SK-N-SH treated with all-trans-retinoic acid at 6 μM for 48 hours (cell line): ENCODE data around the gene XAB2.

Experiments used
- ATAC-seq: fragments of 200-7000 bp; cut with Tn5 transposase; 3 replicates; pipeline ENCODE4 v1.9.1; 2020; ENCODE audit warnings: mild to moderate bottlenecking, moderate library complexity
- ARNTL ChIP-seq: fragments of 450-650 bp; formaldehyde crosslinking; IDR thresholded peaks from 2 replicates; pipeline ENCODE4 v1.5.0; 2020; ENCODE audit warnings: low read depth, mild to moderate bottlenecking, moderate library complexity, borderline replicate concordance
- BACH2 ChIP-seq: fragments of 250-450 bp; sonication (Bioruptor Pico); IDR thresholded peaks from 2 replicates; pipeline ENCODE4 v1.9.0; 2021; ENCODE audit warnings: mild to moderate bottlenecking, borderline replicate concordance
- CSDC2 ChIP-seq: fragments of 250-450 bp; sonication (Bioruptor Pico); IDR thresholded peaks from 2 replicates; pipeline ENCODE4 v1.5.0; 2020; ENCODE audit warnings: mild to moderate bottlenecking, moderate library complexity
- ISL1 ChIP-seq: fragments of 250-450 bp; sonication (Bioruptor Pico); IDR thresholded peaks from 2 replicates; pipeline ENCODE4 v2.1.2; 2022; ENCODE audit warnings: mild to moderate bottlenecking, moderate library complexity
- OSR1 ChIP-seq: fragments of 250-450 bp; sonication (Bioruptor Pico); IDR thresholded peaks from 2 replicates; pipeline ENCODE4 v1.8.0; 2022; ENCODE audit warnings: moderate library complexity, mild to moderate bottlenecking, inconsistent platforms
- PPARA ChIP-seq: fragments of 250-450 bp; sonication (Bioruptor Pico); IDR thresholded peaks from 2 replicates; pipeline ENCODE4 v1.5.0; 2020; ENCODE audit warnings: mild to moderate bottlenecking, borderline replicate concordance
- RARB ChIP-seq: fragments of 250-450 bp; sonication (Bioruptor Pico); IDR thresholded peaks from 2 replicates; pipeline ENCODE4 v1.8.0; 2021; ENCODE audit warnings: mild to moderate bottlenecking, moderate library complexity
- SNAI2 ChIP-seq: fragments of 250-450 bp; sonication (Bioruptor Pico); IDR thresholded peaks from 2 replicates; pipeline ENCODE4 v1.5.0; 2020; ENCODE audit warnings: mild to moderate bottlenecking, moderate library complexity
- TCF4 ChIP-seq: fragments of 250-450 bp; sonication (Bioruptor Pico); IDR thresholded peaks from 2 replicates; pipeline ENCODE4 v1.8.0; 2021; ENCODE audit warnings: mild to moderate bottlenecking, moderate library complexity, borderline replicate concordance
- TOX ChIP-seq: fragments of 250-450 bp; sonication (Bioruptor Pico); IDR thresholded peaks from 2 replicates; pipeline ENCODE4 v1.8.0; 2021; ENCODE audit warnings: mild to moderate bottlenecking, moderate library complexity, borderline replicate concordance
- ZFP3 ChIP-seq: fragments of 250-450 bp; sonication (Bioruptor Pico); IDR thresholded peaks from 2 replicates; pipeline ENCODE4 v1.5.0; 2020; ENCODE audit warnings: mild to moderate bottlenecking, moderate library complexity
- ZNF565 ChIP-seq: fragments of 450-650 bp; formaldehyde crosslinking; conservative IDR thresholded peaks from 2 replicates; pipeline ENCODE4 v1.5.0; 2020; ENCODE audit warnings: low read depth, mild to moderate bottlenecking, moderate library complexity
- ZNF70 ChIP-seq: fragments of 450-650 bp; formaldehyde crosslinking; IDR thresholded peaks from 2 replicates; pipeline ENCODE4 v1.5.0; 2020; ENCODE audit warnings: mild to moderate bottlenecking, moderate library complexity
- TF ChIP-seq, protein P1 (sequence below): fragments of 250-450 bp; sonication (Bioruptor Pico); IDR thresholded peaks from 2 replicates; pipeline ENCODE4 v1.8.0; 2021; ENCODE audit warnings: low read depth, mild to moderate bottlenecking, moderate library complexity, borderline replicate concordance
- TF ChIP-seq, protein P2 (sequence below): fragments of 250-450 bp; sonication (Bioruptor Pico); IDR thresholded peaks from 2 replicates; pipeline ENCODE4 v1.5.1; 2021; ENCODE audit warnings: mild to moderate bottlenecking, moderate library complexity
- TF ChIP-seq, protein P3 (sequence below): fragments of 250-450 bp; sonication (Bioruptor Pico); IDR thresholded peaks from 2 replicates; pipeline ENCODE4 v1.5.1; 2020; ENCODE audit warnings: low read depth, mild to moderate bottlenecking, moderate library complexity
- TF ChIP-seq, protein P4 (sequence below): fragments of 250-450 bp; sonication (Bioruptor Pico); IDR thresholded peaks from 2 replicates; pipeline ENCODE4 v1.5.0; 2020; ENCODE audit warnings: mild to moderate bottlenecking, moderate library complexity

Gene XAB2

DNA sequence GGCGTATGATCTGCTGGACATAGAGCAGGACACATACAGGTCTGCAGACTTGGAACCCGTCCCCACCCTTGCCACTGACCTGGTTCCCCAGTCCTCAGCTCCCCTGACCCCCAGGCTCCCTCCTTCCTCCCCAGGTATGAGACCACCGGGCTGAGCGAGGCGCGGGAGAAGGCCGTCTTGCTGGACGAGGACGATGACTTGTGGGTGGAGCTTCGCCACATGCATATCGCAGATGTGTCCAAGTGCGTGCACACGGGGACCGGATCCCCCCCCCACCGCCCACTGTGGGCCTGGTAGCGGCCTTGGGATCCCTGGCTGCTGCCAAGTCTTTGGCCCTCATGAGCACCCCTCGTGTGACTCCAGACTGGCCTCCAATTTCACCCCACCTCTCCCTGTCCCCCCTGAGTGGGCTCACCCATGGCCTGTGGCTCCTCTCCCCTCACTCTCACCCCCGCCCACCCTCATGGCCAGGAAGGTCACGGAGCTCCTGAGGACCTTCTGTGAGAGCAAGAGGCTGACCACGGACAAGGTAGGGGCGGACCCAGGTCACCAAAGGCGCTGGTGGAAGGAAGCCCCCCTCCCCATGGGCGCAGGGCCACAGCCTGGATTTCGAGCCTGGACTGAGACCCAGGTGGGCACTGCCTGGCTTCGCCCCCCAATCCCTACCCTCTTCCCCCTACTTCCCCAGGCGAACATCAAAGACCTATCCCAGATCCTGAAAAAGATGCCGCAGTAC, 13.1 kb upstream of the XAB2 start:
- no peak for ATAC-seq
- TF ChIP-seq TOX (CRISPR knock-in tag) (no peak), CSDC2 (CRISPR knock-in tag) (no peak)
- TF ChIP-seq, protein P1, sequence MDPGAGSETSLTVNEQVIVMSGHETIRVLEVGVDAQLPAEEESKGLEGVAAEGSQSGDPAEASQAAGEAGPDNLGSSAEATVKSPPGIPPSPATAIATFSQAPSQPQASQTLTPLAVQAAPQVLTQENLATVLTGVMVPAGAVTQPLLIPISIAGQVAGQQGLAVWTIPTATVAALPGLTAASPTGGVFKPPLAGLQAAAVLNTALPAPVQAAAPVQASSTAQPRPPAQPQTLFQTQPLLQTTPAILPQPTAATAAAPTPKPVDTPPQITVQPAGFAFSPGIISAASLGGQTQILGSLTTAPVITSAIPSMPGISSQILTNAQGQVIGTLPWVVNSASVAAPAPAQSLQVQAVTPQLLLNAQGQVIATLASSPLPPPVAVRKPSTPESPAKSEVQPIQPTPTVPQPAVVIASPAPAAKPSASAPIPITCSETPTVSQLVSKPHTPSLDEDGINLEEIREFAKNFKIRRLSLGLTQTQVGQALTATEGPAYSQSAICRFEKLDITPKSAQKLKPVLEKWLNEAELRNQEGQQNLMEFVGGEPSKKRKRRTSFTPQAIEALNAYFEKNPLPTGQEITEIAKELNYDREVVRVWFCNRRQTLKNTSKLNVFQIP (CRISPR knock-in tag), result no peak

DNA sequence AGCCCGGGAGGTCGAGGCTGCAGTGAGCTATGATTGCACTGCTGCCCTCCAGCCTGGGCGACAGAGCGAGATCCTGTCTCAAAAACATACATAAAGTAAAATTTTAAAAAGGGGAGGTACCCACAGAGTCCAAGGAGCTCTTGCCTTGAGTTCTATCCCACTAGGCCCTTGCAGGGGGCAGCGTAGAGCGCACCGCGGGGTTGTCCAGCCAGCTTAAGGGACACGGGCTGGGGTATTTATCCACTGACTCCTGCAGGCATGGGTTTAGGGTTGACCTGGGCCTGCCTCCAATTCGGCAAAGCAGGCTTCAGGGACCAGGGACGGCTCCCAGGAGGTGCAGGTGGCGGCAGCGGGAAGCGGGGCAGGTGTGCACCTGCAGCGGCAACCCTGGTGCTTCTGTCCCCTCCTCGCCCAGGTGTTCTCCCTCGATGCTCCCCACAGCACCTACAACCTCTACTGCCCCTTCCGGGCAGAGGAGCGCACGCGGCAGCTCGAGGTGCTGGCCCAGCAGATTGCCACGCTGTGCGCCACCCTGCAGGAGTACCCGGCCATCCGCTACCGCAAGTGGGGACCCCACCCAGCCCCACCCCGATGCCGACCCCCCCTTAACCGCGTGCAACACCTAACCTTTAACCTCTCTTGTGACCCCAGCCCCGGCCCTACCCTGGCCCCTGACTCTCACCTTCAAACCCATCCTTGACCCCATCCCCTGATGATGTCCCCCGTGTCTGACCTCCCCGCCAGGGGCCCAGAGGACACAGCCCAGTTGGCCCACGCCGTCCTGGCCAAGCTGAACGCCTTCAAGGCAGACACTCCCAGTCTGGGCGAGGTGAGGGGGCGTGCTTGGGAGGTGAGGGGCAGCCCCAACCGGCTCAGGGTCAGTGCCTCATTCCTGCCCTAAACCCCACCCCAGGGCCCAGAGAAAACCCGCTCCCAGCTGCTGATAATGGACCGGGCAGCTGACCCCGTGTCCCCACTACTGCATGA, 12.2 kb upstream of the XAB2 start:
- no peak for ATAC-seq
- TF ChIP-seq, protein P2, sequence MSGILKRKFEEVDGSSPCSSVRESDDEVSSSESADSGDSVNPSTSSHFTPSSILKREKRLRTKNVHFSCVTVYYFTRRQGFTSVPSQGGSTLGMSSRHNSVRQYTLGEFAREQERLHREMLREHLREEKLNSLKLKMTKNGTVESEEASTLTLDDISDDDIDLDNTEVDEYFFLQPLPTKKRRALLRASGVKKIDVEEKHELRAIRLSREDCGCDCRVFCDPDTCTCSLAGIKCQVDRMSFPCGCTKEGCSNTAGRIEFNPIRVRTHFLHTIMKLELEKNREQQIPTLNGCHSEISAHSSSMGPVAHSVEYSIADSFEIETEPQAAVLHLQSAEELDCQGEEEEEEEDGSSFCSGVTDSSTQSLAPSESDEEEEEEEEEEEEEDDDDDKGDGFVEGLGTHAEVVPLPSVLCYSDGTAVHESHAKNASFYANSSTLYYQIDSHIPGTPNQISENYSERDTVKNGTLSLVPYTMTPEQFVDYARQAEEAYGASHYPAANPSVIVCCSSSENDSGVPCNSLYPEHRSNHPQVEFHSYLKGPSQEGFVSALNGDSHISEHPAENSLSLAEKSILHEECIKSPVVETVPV (CRISPR knock-in tag), result no peak
- TF ChIP-seq ARNTL (CRISPR knock-in tag), result no peak
- no peak for TF ChIP-seq CSDC2 (CRISPR knock-in tag)
- TF ChIP-seq BACH2 (CRISPR knock-in tag), result no peak
- no peak for TF ChIP-seq OSR1 (CRISPR knock-in tag)
- no peak for TF ChIP-seq RARB (CRISPR knock-in tag)
- TF ChIP-seq, protein P1 (CRISPR knock-in tag), result no peak
- TF ChIP-seq TCF4 (CRISPR knock-in tag), result no peak
- no peak for TF ChIP-seq ISL1 (CRISPR knock-in tag)
- TF ChIP-seq, protein P3, sequence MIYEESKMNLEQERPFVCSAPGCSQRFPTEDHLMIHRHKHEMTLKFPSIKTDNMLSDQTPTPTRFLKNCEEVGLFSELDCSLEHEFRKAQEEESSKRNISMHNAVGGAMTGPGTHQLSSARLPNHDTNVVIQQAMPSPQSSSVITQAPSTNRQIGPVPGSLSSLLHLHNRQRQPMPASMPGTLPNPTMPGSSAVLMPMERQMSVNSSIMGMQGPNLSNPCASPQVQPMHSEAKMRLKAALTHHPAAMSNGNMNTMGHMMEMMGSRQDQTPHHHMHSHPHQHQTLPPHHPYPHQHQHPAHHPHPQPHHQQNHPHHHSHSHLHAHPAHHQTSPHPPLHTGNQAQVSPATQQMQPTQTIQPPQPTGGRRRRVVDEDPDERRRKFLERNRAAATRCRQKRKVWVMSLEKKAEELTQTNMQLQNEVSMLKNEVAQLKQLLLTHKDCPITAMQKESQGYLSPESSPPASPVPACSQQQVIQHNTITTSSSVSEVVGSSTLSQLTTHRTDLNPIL (CRISPR knock-in tag), result no peak
- no peak for TF ChIP-seq ZNF70 (CRISPR knock-in tag)
- TF ChIP-seq PPARA (CRISPR knock-in tag), result no peak
- no peak for TF ChIP-seq SNAI2 (CRISPR knock-in tag)
- TF ChIP-seq, protein P4, sequence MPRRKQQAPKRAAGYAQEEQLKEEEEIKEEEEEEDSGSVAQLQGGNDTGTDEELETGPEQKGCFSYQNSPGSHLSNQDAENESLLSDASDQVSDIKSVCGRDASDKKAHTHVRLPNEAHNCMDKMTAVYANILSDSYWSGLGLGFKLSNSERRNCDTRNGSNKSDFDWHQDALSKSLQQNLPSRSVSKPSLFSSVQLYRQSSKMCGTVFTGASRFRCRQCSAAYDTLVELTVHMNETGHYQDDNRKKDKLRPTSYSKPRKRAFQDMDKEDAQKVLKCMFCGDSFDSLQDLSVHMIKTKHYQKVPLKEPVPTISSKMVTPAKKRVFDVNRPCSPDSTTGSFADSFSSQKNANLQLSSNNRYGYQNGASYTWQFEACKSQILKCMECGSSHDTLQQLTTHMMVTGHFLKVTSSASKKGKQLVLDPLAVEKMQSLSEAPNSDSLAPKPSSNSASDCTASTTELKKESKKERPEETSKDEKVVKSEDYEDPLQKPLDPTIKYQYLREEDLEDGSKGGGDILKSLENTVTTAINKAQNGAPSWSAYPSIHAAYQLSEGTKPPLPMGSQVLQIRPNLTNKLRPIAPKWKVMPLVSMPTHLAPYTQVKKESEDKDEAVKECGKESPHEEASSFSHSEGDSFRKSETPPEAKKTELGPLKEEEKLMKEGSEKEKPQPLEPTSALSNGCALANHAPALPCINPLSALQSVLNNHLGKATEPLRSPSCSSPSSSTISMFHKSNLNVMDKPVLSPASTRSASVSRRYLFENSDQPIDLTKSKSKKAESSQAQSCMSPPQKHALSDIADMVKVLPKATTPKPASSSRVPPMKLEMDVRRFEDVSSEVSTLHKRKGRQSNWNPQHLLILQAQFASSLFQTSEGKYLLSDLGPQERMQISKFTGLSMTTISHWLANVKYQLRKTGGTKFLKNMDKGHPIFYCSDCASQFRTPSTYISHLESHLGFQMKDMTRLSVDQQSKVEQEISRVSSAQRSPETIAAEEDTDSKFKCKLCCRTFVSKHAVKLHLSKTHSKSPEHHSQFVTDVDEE, result no peak
- no peak for TF ChIP-seq ZFP3 (CRISPR knock-in tag)
- TF ChIP-seq, all 23 proteins: peak for 0

DNA sequence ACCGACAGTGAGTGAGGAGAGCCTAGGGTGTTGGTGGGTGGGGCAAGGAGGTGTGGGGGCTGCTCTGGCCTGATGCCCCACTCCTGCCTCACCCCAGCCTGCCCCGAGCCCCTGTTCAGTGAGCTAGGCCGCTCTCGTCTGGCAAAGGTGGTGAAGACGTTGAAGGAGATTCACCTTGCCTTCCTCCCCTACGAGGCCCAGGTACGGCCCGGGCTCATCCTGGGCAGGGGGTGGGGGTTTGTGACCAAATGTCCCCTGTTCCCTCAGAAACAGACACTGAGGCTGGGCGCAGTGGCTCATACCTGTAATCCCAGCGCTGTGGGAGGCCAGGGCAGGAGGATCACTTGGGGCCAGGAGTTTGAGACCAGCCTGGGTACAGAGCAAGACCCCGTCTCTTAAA, 11.5 kb upstream of the XAB2 start:
- TF ChIP-seq ARNTL (CRISPR knock-in tag) (no peak), RARB (CRISPR knock-in tag) (no peak), ZNF565 (CRISPR knock-in tag) (no peak), BACH2 (CRISPR knock-in tag) (no peak)
- TF ChIP-seq, protein P4, result no peak
- ATAC-seq, result no peak
